Activated CD4-positive, alpha-beta T cell treated with anti-CD3 and anti-CD28 coated beads, Interleukin-2, amount 50 U/mL, for 24 hours (primary cell): ENCODE measurements around the gene TBC1D14.
"Not testable (repeated sequence)": the region's sequence is repeated elsewhere in the genome, so short reads cannot be mapped to it uniquely, and the experiment has no call there.

Source experiments
- DNase-seq, 2 donors: peaks; one replicate each; pipeline ENCODE4 v3.0.0-alpha.2; 2020; ENCODE audit warnings: low read depth in 1 of 2, low spot score in 1 of 2

The TBC1D14 gene

DNA sequence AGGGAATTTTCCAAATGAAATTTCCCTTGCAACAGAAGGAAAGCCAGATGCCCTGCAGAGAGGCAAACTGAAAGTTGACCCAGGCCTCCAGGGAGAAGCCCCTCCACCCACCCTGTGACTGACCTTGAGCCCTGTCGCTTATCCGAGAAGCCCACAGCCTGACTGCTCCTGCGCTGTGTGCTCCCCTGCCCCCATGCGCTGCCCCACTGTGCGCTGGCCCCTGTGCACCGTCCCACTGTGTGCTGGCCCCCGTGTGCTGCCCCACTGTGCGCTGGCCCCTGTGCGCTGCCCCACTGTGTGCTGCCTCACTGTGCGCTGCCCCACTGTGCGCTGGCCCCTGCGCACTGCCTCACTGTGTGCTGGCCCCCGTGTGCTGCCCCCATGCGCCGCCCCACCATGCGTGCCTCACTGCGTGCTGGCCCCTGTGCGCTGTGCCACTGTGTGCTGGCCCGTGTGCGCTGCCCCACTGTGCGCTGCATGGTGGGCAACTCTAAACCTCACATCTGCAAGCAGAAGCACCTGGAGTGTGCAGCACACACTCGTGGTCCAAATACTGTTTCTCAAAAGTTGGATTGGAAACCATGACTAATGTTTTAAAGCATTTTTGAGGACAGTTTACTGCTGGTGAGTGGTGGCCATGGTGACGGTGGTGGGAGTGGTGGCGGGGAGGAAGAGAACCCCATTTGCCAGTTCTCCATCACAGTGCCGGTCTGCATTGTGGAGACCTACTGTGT lies 166.5 kb downstream of the TBC1D14 start:
- DNase-seq, result no peak

DNA sequence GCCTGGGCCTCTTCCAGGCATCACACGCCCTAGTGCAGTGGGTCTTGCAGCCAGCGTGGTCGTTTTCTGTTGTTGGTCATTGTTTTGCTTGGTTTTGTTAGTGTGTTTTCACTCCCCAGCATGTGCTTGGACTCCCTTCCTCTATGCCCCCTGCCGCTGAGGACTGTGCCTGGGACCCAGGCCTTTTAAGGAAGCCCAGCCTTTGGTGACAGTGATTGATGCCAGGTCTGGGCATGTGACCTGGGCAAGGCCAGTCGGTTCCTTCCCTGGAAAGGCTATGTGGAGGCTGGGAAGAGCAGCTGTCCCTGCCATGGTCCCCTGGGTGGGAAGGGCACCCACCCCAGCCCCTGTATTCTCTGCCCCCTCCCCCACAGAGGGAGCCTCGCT lies 167.1 kb downstream of the TBC1D14 start:
- no peak for DNase-seq

DNA sequence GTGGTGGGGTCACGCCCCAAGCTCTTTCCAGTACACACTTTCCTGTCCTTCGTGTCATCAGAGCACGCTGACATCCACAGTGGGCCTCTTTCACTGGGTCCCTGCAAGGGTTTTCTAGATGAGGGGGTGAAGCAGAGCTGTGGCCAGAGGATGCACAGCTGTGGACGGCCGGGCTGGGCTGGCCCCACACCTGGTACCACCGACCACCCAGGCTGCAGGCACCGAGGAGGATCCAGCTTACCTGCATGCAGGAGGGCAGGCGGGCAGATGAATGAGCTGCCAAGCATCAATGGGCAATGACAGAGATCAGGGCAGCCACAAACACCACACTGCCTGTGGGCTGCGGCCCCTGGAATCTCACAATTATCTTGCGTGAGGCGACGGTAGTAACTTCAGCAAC lies 167.7 kb downstream of the TBC1D14 start:
- no peak for DNase-seq

DNA sequence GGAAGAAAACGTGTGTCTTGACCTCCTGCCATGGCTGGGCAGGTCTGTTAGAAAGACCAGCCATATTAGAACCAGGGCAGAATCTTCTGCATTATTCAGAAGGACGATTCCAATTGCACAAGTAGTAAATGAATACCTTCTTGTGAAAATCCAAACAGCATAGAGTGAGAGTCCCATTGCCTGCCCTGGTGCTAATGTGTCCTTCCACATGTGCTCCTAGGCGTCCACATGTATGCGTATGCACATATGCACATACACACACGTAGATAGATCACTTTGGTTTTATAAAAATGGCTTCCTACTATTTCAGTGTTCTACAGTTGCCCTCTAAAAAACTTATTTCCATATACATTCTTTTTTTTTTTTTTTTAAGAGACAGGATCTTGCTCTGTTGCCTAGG lies 168.4 kb downstream of the TBC1D14 start:
- DNase-seq, result no peak

DNA sequence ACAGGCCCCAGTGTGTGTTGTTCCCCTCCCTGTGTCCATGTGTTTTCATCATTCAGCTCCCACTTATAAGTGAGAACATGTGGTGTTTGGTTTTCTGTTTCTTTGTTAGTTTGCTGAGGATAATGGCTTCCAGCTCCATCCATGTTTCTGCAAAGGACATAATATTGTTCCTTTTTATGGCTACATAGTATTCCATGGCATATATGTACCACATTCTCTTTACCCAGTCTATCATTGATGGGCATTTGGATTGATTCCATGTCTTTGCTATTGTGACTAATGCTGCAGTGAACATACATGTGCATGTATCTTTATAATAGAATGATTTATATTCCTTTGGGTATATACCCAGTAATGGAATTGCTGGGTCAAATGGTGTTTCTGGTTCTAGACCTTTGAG lies 169.9 kb downstream of the TBC1D14 start:
- DNase-seq, result not testable (repeated sequence)

DNA sequence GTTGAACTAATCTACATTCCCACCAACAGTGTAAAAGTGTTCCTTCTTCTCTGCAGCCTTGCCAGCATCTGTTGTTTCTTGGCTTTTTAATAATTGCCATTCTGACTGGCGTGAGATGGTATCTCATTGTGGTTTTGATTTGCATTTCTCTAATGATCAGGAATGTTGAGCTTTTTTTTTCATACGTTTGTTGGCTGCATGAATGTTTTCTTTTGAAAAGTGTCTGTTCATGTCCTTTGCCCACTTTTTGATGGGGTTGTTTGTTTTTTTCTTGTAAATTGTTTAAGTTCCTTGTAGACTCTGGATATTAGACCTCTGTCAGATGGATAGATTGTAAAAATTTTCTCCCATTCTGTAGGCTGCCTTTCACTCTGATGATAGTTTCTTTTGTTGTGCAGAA lies 170.3 kb downstream of the TBC1D14 start:
- DNase-seq, result not testable (repeated sequence)
